HCT116 (cell line): ENCODE results near the gene BTBD3. TPM values are rescaled to one million over a fixed set of nuclear protein-coding genes. Genes with fewer than 3 reads are reported as not detected.

Experiments used
- ATAC-seq: fragments of 200-7000 bp; cut with Tn5 transposase; 2 replicates; pipeline ENCODE4 v1.9.1; 2020; ENCODE audit warnings: mild to moderate bottlenecking, moderate library complexity
- BruUV-seq: library from RNA; stranded (reverse); fragments of 400-500 nt; replicated peaks from 2 replicates; lab custom pipeline; 2021; lab: Mats Ljungman, UMichigan
- CTCF ChIA-PET: fragments of 300-600 bp; sonication (Branson Sonifier 250); formaldehyde crosslinking; loops from one replicate; lab custom pipeline; 2021; ENCODE audit warnings: antibody characterized with exemption; lab: Charles Lee
- POLR2A ChIA-PET: fragments of 300-600, 350-600 bp; sonication (Branson Sonifier 250); formaldehyde crosslinking; loops from one replicate; lab custom pipeline; 2021; ENCODE audit warnings: antibody characterized with exemption; lab: Charles Lee
- RAD21 ChIA-PET, 2 experiments: fragments of 300-600 bp; sonication (Branson Sonifier 250); formaldehyde crosslinking; loops; one replicate each; lab custom pipeline; 2023; ENCODE audit warnings: low total read pairs in 2 of 2; ENCODE audit not compliant: uncharacterized antibody in 2 of 2, unreplicated experiment in 2 of 2, low non-redundant PET in 1 of 2; lab: Charles Lee
- DNase-seq: peaks from one replicate; pipeline ENCODE4 v3.0.0-alpha.2; 2010; ENCODE audit warnings: low read depth, low spot score
- H2AFZ ChIP-seq: fragments of 200-600 bp; shearing (Covaris generic), sonication (generic); 2 replicates; pipeline ENCODE4 v1.6.1; 2017; ENCODE audit warnings: low read depth, mixed run types, mixed read lengths, antibody characterized with exemption, low read length; ENCODE audit not compliant: poor library complexity, severe bottlenecking
- H3K27ac ChIP-seq: 2 replicates; pipeline ENCODE4 v1.5.1; 2012; ENCODE audit warnings: low read depth, low read length
- H3K27me3 ChIP-seq: fragments of 200-600 bp; sonication (generic); 2 replicates; pipeline ENCODE4 v1.6.1; 2016; ENCODE audit warnings: mixed run types, low read length, mixed read lengths; ENCODE audit not compliant: insufficient read depth
- H3K36me3 ChIP-seq, 2 experiments: fragments of 200-500 bp in 1 of 2; fragments of 200-600 bp in 1 of 2; sonication (Bioruptor generic) in 1 of 2; sonication (generic) in 1 of 2; 2 replicates each; pipeline versions ENCODE4 v1.5.1 to v1.6.1; 2014 to 2016; ENCODE audit warnings: low read length in 2 of 2, inconsistent platforms in 1 of 2, mixed read lengths in 1 of 2, mixed run types in 1 of 2; ENCODE audit not compliant: insufficient read depth in 2 of 2, control insufficient read depth in 1 of 2
- H3K4me1 ChIP-seq, 2 experiments: fragments of 200-600 bp in 1 of 2; sonication (generic) in 1 of 2; 2 replicates each; pipeline versions ENCODE4 v1.5.1 to v1.6.1; 2012 to 2017; ENCODE audit warnings: low read length in 2 of 2, inconsistent platforms in 1 of 2, mild to moderate bottlenecking in 1 of 2, mixed read lengths in 1 of 2, mixed run types in 1 of 2, moderate library complexity in 1 of 2; ENCODE audit not compliant: insufficient read depth in 2 of 2, control insufficient read depth in 1 of 2
- H3K4me2 ChIP-seq: fragments of 200-600 bp; sonication (generic); 2 replicates; pipeline ENCODE4 v1.6.1; 2017; ENCODE audit warnings: mixed run types, low read length, mixed read lengths
- H3K4me3 ChIP-seq, 2 experiments: fragments of 200-600 bp in 1 of 2; sonication (generic) in 1 of 2; replicated peaks in 1 of 2; 2 replicates each; pipeline ENCODE4 v1.5.1; 2011 to 2016; ENCODE audit warnings: low read length in 2 of 2, control low read depth in 1 of 2, low read depth in 1 of 2, mild to moderate bottlenecking in 1 of 2, mixed read lengths in 1 of 2, mixed run types in 1 of 2
- H3K79me2 ChIP-seq: fragments of 200-600 bp; sonication (generic); 2 replicates; pipeline ENCODE4 v1.6.1; 2017; ENCODE audit warnings: mild to moderate bottlenecking, mixed run types, low read length, moderate library complexity, mixed read lengths; ENCODE audit not compliant: insufficient read depth
- H3K9ac ChIP-seq: fragments of 200-600 bp; sonication (generic); 2 replicates; pipeline ENCODE4 v1.6.1; 2016; ENCODE audit warnings: low read length, mixed read lengths
- H3K9me2 ChIP-seq: fragments of 200-600 bp; sonication (generic), shearing (Covaris generic); 2 replicates; pipeline ENCODE4 v1.6.1; 2017; ENCODE audit warnings: mixed run types, mild to moderate bottlenecking, moderate library complexity; ENCODE audit not compliant: insufficient read depth
- H3K9me3 ChIP-seq, 2 experiments: fragments of 200-500 bp in 1 of 2; fragments of 200-600 bp in 1 of 2; sonication (Bioruptor generic) in 1 of 2; sonication (generic) in 1 of 2; 2 replicates each; pipeline ENCODE4 v1.6.1; 2014 to 2017; ENCODE audit warnings: low read length in 2 of 2, mixed read lengths in 2 of 2, inconsistent platforms in 1 of 2, low read depth in 1 of 2, mild to moderate bottlenecking in 1 of 2, mixed run types in 1 of 2, moderate library complexity in 1 of 2; ENCODE audit not compliant: control insufficient read depth in 1 of 2, insufficient read depth in 1 of 2
- H4K20me1 ChIP-seq: fragments of 200-600 bp; sonication (generic), shearing (Covaris generic); 2 replicates; pipeline ENCODE4 v1.6.1; 2017; ENCODE audit warnings: mixed run types, mild to moderate bottlenecking, moderate library complexity; ENCODE audit not compliant: insufficient read depth
- ELF1 ChIP-seq: IDR thresholded peaks from 2 replicates; pipeline ENCODE4 v1.6.1; 2012; ENCODE audit warnings: low read depth, borderline replicate concordance
- EZH2 ChIP-seq: fragments of 200-600 bp; sonication (generic); IDR thresholded peaks from 2 replicates; pipeline ENCODE4 v1.6.1; 2017; ENCODE audit warnings: antibody characterized with exemption, mixed run types
- EZH2phosphoT487 ChIP-seq: fragments of 200-600 bp; IDR thresholded peaks from 2 replicates; pipeline ENCODE4 v1.6.1; 2018; ENCODE audit warnings: antibody characterized with exemption, borderline replicate concordance
- FOSL1 ChIP-seq: IDR thresholded peaks from 2 replicates; pipeline ENCODE4 v1.6.1; 2012; ENCODE audit warnings: low read depth
- JUND ChIP-seq: IDR thresholded peaks from 2 replicates; pipeline ENCODE4 v1.6.1; 2012
- TCF7L2 ChIP-seq: IDR thresholded peaks from 2 replicates; pipeline ENCODE4 v1.7.0; 2011; ENCODE audit warnings: borderline replicate concordance, inconsistent platforms; ENCODE audit not compliant: insufficient read depth, insufficient read length; ENCODE audit errors: extremely low read depth
- YY1 ChIP-seq: IDR thresholded peaks from 2 replicates; pipeline ENCODE4 v1.6.1; 2011; ENCODE audit warnings: low read length, low read depth, moderate library complexity, mild to moderate bottlenecking; ENCODE audit not compliant: insufficient replicate concordance; ENCODE audit errors: extremely low read depth
- ZFX ChIP-seq: fragments of 450-650 bp; IDR thresholded peaks from 2 replicates; pipeline ENCODE4 v1.6.1; 2017
- intact Hi-C: fragments of 100-400 bp; cut with micrococcal nuclease; formaldehyde crosslinking; loops from 2 replicates; pipeline ENCODE4 v1.10.0; 2022
- total RNA-seq: library from RNA; stranded (reverse); gene quantifications from one replicate; pipeline ENCODE4 v1.2.1, GENCODE V29; 2021; ENCODE audit not compliant: unreplicated experiment
- TF ChIP-seq, protein P1 (sequence below): IDR thresholded peaks from 2 replicates; pipeline ENCODE4 v1.6.1; 2011; ENCODE audit warnings: mild to moderate bottlenecking, low read length, moderate library complexity; ENCODE audit not compliant: insufficient replicate concordance; ENCODE audit errors: extremely low read depth
- TF ChIP-seq, protein P2 (sequence below), 3 experiments: fragments of 200-600 bp in 1 of 3; sonication (generic) in 1 of 3; IDR thresholded peaks in 2 of 3; conservative IDR thresholded peaks in 1 of 3; 2 replicates each; pipeline ENCODE4 v1.5.1; 2012 to 2017; ENCODE audit warnings: low read depth in 2 of 3, low read length in 2 of 3, antibody characterized with exemption in 1 of 3, borderline replicate concordance in 1 of 3, control low read depth in 1 of 3, mild to moderate bottlenecking in 1 of 3, mixed read lengths in 1 of 3, mixed run types in 1 of 3, moderate library complexity in 1 of 3; ENCODE audit not compliant: insufficient read depth in 1 of 3
- TF ChIP-seq, protein P3 (sequence below): IDR thresholded peaks from 2 replicates; pipeline ENCODE4 v1.6.1; 2012; ENCODE audit warnings: low read depth
- TF ChIP-seq, protein P4 (sequence below): IDR thresholded peaks from 2 replicates; pipeline ENCODE4 v1.6.1; 2012

BTBD3 gene
- total RNA-seq, 1 experiment from 2014 or later, result 20.2 TPM

DNA sequence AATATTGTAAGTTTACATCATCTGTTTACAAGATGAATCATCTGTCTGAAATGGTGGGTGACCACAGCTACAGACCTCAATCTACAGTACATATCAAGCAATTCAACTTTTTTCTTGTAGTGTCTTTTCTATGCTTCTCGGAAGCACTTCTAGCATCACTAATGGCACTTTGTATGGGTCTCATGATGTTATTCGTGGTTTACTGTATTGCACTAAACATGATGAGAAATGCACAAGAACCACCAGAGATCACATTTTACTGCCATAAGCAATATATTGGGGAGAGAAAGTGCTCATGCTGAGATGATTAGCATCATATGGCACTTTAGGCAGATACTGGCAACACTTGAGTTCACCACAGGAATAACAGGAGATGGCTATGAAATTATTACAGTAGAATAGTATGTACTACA lies 15.4 kb upstream of the BTBD3 start (continued):
- TF ChIP-seq, protein P1, sequence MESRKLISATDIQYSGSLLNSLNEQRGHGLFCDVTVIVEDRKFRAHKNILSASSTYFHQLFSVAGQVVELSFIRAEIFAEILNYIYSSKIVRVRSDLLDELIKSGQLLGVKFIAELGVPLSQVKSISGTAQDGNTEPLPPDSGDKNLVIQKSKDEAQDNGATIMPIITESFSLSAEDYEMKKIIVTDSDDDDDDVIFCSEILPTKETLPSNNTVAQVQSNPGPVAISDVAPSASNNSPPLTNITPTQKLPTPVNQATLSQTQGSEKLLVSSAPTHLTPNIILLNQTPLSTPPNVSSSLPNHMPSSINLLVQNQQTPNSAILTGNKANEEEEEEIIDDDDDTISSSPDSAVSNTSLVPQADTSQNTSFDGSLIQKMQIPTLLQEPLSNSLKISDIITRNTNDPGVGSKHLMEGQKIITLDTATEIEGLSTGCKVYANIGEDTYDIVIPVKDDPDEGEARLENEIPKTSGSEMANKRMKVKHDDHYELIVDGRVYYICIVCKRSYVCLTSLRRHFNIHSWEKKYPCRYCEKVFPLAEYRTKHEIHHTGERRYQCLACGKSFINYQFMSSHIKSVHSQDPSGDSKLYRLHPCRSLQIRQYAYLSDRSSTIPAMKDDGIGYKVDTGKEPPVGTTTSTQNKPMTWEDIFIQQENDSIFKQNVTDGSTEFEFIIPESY, result no peak

DNA sequence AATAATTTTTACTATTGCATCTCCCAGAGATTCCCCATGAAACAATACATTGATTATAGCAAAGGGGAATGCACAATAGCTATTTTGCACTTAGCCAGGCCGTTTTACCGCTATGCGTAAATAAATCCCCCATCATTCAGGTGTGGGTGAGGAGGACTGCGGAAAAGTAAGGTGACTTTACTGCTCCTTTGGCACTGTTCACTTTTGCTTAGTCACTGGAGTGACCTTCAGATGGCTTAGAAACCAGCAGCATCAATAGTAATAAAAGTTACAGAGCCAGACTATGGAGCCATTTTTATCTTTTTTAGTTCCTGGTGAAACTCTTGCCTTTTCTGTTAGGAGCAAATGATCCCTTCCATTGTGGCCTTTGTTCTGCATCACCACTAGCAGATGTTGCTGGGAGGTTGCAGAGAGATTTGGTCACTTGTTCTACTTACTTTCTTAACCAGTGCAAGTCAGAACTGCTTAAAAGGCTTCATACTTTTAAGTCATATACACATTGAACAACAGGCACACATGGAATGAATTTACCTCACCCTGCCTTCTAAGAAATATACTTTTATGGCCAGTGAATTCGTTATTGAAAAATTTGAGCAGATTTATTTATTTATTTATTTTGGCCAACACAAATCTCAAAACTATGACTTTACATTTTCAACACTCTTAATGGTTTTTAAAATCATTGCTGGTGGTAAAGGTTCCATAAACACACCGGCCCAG lies 12.1 kb upstream of the BTBD3 start:
- no peak for ATAC-seq
- Histone ChIP-seq H4K20me1 (no peaks in the 10 kb centered on the region), H2AFZ (no peak overlapping the region), H3K36me3 (no peaks in the 10 kb centered on the region; a peak in 1 of 4 replicates), H3K9ac (no peak overlapping the region), H3K9me2 (no peaks in the 10 kb centered on the region; the same call in 1 of the 2 replicates), H3K4me2 (no peak overlapping the region), H3K27me3 (no peaks in the 10 kb centered on the region), H3K27ac (no peak overlapping the region), H3K4me1 (peaks cover 0 to 18% of the 10 kb centered on the region in 2 experiments; a peak in 1 of 4 replicates), H3K4me3 (no peak overlapping the region)
- no peak for DNase-seq
- intact Hi-C loops, result loop anchor here (5.0 kb wide), 1 partner anchor 48 kb away; no protein-coding TSS in a partner anchor
- BruUV-seq, result no TSS peak
- POLR2A ChIA-PET, result no interaction called here
- no peak for TF ChIP-seq EZH2phosphoT487
- TF ChIP-seq, protein P2, sequence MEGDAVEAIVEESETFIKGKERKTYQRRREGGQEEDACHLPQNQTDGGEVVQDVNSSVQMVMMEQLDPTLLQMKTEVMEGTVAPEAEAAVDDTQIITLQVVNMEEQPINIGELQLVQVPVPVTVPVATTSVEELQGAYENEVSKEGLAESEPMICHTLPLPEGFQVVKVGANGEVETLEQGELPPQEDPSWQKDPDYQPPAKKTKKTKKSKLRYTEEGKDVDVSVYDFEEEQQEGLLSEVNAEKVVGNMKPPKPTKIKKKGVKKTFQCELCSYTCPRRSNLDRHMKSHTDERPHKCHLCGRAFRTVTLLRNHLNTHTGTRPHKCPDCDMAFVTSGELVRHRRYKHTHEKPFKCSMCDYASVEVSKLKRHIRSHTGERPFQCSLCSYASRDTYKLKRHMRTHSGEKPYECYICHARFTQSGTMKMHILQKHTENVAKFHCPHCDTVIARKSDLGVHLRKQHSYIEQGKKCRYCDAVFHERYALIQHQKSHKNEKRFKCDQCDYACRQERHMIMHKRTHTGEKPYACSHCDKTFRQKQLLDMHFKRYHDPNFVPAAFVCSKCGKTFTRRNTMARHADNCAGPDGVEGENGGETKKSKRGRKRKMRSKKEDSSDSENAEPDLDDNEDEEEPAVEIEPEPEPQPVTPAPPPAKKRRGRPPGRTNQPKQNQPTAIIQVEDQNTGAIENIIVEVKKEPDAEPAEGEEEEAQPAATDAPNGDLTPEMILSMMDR (IDR thresholded peaks at IDR 0.05 in 2 of 3, conservative IDR thresholded peaks at IDR 0.05 in 1 of 3; ENCODE audit: borderline replicate concordance in 1 of 3, insufficient read depth in 1 of 3, low read depth in 2 of 3, low read length in 2 of 3), result no peak
- no peak for TF ChIP-seq ELF1
- TF ChIP-seq, protein P3, sequence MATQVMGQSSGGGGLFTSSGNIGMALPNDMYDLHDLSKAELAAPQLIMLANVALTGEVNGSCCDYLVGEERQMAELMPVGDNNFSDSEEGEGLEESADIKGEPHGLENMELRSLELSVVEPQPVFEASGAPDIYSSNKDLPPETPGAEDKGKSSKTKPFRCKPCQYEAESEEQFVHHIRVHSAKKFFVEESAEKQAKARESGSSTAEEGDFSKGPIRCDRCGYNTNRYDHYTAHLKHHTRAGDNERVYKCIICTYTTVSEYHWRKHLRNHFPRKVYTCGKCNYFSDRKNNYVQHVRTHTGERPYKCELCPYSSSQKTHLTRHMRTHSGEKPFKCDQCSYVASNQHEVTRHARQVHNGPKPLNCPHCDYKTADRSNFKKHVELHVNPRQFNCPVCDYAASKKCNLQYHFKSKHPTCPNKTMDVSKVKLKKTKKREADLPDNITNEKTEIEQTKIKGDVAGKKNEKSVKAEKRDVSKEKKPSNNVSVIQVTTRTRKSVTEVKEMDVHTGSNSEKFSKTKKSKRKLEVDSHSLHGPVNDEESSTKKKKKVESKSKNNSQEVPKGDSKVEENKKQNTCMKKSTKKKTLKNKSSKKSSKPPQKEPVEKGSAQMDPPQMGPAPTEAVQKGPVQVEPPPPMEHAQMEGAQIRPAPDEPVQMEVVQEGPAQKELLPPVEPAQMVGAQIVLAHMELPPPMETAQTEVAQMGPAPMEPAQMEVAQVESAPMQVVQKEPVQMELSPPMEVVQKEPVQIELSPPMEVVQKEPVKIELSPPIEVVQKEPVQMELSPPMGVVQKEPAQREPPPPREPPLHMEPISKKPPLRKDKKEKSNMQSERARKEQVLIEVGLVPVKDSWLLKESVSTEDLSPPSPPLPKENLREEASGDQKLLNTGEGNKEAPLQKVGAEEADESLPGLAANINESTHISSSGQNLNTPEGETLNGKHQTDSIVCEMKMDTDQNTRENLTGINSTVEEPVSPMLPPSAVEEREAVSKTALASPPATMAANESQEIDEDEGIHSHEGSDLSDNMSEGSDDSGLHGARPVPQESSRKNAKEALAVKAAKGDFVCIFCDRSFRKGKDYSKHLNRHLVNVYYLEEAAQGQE, result no peak
- no peak for TF ChIP-seq EZH2
- TF ChIP-seq, protein P4, sequence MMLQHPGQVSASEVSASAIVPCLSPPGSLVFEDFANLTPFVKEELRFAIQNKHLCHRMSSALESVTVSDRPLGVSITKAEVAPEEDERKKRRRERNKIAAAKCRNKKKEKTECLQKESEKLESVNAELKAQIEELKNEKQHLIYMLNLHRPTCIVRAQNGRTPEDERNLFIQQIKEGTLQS, result no peak
- no peak for TF ChIP-seq YY1
- TF ChIP-seq FOSL1, result no peak
- no peak for TF ChIP-seq TCF7L2
- no peak for TF ChIP-seq JUND
- TF ChIP-seq ZFX, result no peak
- TF ChIP-seq, all 23 proteins: peak for 0
- RAD21 ChIA-PET, result no interaction called here
- CTCF ChIA-PET, result no interaction called here
- Histone ChIP-seq H3K79me2 (peaks cover 63% of the 10 kb centered on the region), H3K9me3 (no peaks in the 10 kb centered on the region)
